ENCODE results near the gene FAT1.

GRCh38 chr4:186710521-186711119 lies 13.0 kb downstream of the FAT1 start:
- TF ChIP-seq POLR2AphosphoS5 (IDR thresholded peaks at IDR 0.05) (no peak), SMC3 (conservative IDR thresholded peaks at IDR 0.05; ENCODE audit: poor library complexity) (no peak), RAD21 (conservative IDR thresholded peaks at IDR 0.05) (no peak)

All from neural cell (in vitro differentiated cells).